Measurements from ENCODE around the gene ESRRG. TPM values are rescaled to one million over a fixed set of nuclear protein-coding genes. Genes with fewer than 3 reads are reported as not detected.

The ESRRG gene
- total and polyA plus RNA-seq, 4 donors, result 0.19 to 4.5 (median 1.3) TPM

DNA sequence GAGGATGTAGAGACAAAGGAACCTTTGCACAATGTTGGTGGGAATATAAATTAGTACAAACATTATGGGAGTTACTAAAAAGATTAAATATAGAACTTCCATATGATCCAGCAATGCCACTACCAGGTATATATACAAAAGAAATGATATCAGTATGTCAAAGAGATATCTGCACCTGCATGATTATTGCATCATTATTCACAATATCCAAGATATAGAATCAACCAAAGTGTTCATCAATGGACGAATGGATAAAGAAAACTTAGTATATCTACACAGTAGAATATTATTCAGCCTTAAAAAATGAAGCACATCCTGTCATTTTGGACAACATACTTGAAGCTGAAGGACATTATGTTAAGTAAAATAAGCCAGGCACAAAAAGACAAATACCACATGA, 238.2 kb downstream of the ESRRG start:
- H3K4me1 ChIP-seq (ENCODE audit: control insufficient read depth in 5 of 5, insufficient read depth in 5 of 5, low read length in 5 of 5), result no peaks in the 10 kb centered on the region
- H3K4me3 ChIP-seq, result no peak overlapping the region
- 64 to 75% methylated on average over 1 of the region's 1 CpG for WGBS, 2 donors
- peaks cover 0 to 4% (median 0%) of the 10 kb centered on the region in 4 donors for H3K9me3 ChIP-seq (ENCODE audit: control insufficient read depth in 4 of 4, insufficient read depth in 3 of 4, low read length in 3 of 4)
- no peak for TF ChIP-seq CTCF (IDR thresholded peaks at IDR 0.05; ENCODE audit: control extremely low read depth, extremely low read depth)
- ATAC-seq (ENCODE audit: insufficient read depth, low FRiP score) (no peak), DNase-seq (no peak)
- no peak overlapping the region for H3K9ac ChIP-seq (ENCODE audit: insufficient read depth in 1 of 2, low read length in 2 of 2)
- H3K27ac ChIP-seq (ENCODE audit: low read depth in 1 of 2, low read length in 1 of 2), result no peak overlapping the region
- no peaks in the 10 kb centered on the region for H3K27me3 ChIP-seq (ENCODE audit: control insufficient read depth in 3 of 3, insufficient read depth in 3 of 3, low read length in 2 of 3)
- H3K36me3 ChIP-seq (ENCODE audit: control insufficient read depth in 4 of 4, insufficient read depth in 4 of 4, low read length in 4 of 4), result no peaks in the 10 kb centered on the region

- no peaks in the 10 kb centered on the region for H3K36me3 ChIP-seq (ENCODE audit: control insufficient read depth in 4 of 4, insufficient read depth in 4 of 4, low read length in 4 of 4)
Measured at GRCh38 chr1:216483672-216484401, 239.4 kb downstream of the ESRRG start.

GRCh38 chr1:216482620-216483019, 240.6 kb downstream of the ESRRG start:
- no peaks in the 10 kb centered on the region for H3K36me3 ChIP-seq (ENCODE audit: control insufficient read depth in 4 of 4, insufficient read depth in 4 of 4, low read length in 4 of 4)
- ATAC-seq (ENCODE audit: insufficient read depth, low FRiP score) (no peak), DNase-seq (no peak)
- H3K9ac ChIP-seq (ENCODE audit: insufficient read depth in 1 of 2, low read length in 2 of 2), result no peak overlapping the region
- H3K4me3 ChIP-seq, result no peak overlapping the region
- peaks cover 0 to 4% (median 0%) of the 10 kb centered on the region in 4 donors for H3K9me3 ChIP-seq (ENCODE audit: control insufficient read depth in 4 of 4, insufficient read depth in 3 of 4, low read length in 3 of 4)
- no peak overlapping the region for H3K27ac ChIP-seq (ENCODE audit: low read depth in 1 of 2, low read length in 1 of 2)
- WGBS, 2 donors, result 48 to 51% methylated on average over 3 of the region's 3 CpGs
- H3K27me3 ChIP-seq (ENCODE audit: control insufficient read depth in 3 of 3, insufficient read depth in 3 of 3, low read length in 2 of 3), result no peaks in the 10 kb centered on the region
- no peaks in the 10 kb centered on the region for H3K4me1 ChIP-seq (ENCODE audit: control insufficient read depth in 5 of 5, insufficient read depth in 5 of 5, low read length in 5 of 5)
- no peak for TF ChIP-seq CTCF (IDR thresholded peaks at IDR 0.05; ENCODE audit: control extremely low read depth, extremely low read depth)

More at GRCh38 chr1:216483672-216484401, 239.4 kb downstream of the ESRRG start:
- 82 to 85% methylated on average over 1 of the region's 1 CpG for WGBS, 2 donors
- ATAC-seq (ENCODE audit: insufficient read depth, low FRiP score), result no peak
- Histone ChIP-seq H3K4me3 (no peak overlapping the region), H3K9me3 (ENCODE audit: control insufficient read depth in 4 of 4, insufficient read depth in 3 of 4, low read length in 3 of 4) (peaks cover 0 to 4% (median 0%) of the 10 kb centered on the region in 4 donors), H3K4me1 (ENCODE audit: control insufficient read depth in 5 of 5, insufficient read depth in 5 of 5, low read length in 5 of 5) (no peaks in the 10 kb centered on the region), H3K27ac (ENCODE audit: low read depth in 1 of 2, low read length in 1 of 2) (no peak overlapping the region), H3K27me3 (ENCODE audit: control insufficient read depth in 3 of 3, insufficient read depth in 3 of 3, low read length in 2 of 3) (no peaks in the 10 kb centered on the region), H3K9ac (ENCODE audit: insufficient read depth in 1 of 2, low read length in 2 of 2) (no peak overlapping the region)
- DNase-seq, result no peak
- TF ChIP-seq CTCF (IDR thresholded peaks at IDR 0.05; ENCODE audit: control extremely low read depth, extremely low read depth), result no peak

Data from lung (tissue), 12 donors.